Astrocyte (in vitro differentiated cells and primary cell): ENCODE measurements around the gene NOL8.

Experiments used
- CTCF ChIP-seq: IDR thresholded peaks from 2 replicates; pipeline ENCODE4 v1.5.1; 2011; ENCODE audit warnings: low read depth, mild to moderate bottlenecking, inconsistent platforms, low read length, moderate library complexity; ENCODE audit not compliant: insufficient read depth
- EZH2 ChIP-seq: IDR thresholded peaks from 2 replicates; pipeline ENCODE4 v1.6.1; 2012; ENCODE audit warnings: mild to moderate bottlenecking, low read length, inconsistent platforms; ENCODE audit not compliant: insufficient read depth

DNA sequence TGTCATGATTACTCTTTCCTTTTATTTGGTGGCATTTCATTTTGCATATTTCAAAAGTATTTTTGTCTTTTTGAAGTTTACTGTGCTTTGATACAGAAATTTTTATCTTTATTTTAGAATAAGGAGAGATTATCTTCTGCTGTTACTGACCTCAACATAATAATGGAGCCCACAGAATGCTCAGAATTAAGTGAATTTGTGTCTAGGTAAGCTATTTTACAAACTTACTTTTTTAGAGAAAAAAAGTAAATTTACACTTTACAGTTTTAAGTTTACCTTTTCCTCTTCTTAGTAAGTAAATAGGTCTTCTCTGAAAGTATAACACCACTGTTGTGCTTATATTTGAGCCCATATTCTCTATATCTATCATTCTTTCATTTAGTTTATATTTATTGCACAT, 20.4 kb upstream of the NOL8 start:
- TF ChIP-seq CTCF (no peak), EZH2 (no peak)
